Stimulated activated CD4-positive, alpha-beta T cell treated with anti-CD3 and anti-CD28 coated beads, Interleukin-2, amount 100 ng/mL, for 48 hours (primary cell): ENCODE data around the gene VMAC.
"Not testable (repeated sequence)": the region's sequence is repeated elsewhere in the genome, so short reads cannot be mapped to it uniquely, and the experiment has no call there.

Experiments
- DNase-seq, 2 donors: peaks; one replicate each; pipeline ENCODE4 v3.0.0-alpha.2; 2020

The VMAC gene

DNA sequence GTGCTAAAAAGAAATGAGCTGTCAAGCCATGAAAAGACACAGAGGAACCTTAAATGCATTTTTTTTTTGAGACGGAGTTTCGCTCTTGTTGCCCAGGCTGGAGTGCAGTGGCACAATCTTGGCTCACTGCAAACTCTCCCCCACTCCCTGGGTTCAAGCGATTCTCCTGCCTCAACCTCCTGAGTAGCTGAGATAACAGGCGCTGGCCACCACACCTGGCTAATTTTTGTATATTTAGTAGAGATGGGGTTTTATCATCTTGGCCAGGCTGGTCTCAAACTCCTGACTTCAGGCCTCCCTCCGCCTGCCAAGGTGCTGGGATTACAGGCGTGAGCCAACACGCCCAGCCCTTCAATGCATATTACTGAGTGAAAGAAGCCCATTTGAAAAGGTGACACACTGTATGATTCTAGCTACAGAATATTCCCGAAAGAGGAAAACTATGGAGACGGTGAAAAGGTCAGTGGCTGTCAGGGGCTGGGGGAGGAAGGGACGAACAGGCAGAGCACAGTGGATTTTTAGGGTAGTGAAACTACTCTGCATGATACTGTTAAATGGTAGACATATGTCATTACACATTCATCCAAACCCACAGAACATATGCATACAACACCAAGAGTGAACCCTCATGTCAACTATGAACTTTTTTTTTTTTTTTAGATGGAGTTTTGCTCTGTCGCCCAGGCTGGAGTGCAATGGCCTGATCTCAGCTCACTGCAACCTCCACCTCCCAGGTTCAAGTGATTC, 20.4 kb upstream of the VMAC start:
- not testable (repeated sequence) for DNase-seq

DNA sequence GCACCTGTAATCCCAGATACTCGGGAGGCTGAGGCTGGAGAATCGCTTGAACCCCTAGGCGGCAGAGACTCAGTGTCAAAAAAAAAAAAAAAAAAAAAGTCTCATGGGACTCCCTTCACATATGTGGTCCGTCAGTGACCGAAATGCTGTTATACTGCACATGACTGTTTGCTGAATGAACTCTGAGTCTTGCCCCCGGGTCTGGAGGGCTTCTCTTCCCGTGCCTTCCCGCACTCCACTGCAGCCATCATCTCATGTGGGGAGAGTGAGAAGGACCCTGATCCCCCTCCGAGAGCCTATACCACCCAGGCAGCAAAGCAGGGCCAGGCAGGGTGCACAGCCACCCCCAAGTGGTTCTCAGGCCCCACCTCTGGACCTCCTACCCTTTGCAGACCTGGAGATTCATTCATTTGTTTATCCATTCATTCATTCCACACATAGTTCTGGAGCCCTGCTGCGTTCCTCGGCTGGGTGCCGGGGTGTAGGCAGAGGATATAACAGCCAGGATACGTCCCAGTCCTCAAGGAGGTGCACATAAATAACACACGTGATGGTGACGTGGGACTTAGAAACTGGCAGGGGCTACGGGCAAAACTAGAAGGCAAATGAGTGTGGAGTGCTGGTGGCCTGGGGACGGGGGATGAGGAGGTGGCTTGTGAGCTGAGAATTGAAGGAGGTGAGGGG, 15.2 kb upstream of the VMAC start:
- DNase-seq = no peak

GRCh38 chr19:5890099-5890498, 14.6 kb upstream of the VMAC start:
- DNase-seq = no peak

- DNase-seq = no peak
Measured at GRCh38 chr19:5891572-5891937, 13.1 kb upstream of the VMAC start.

- no peak for DNase-seq
Measured at GRCh38 chr19:5891938-5892771, 12.5 kb upstream of the VMAC start.

GRCh38 chr19:5892772-5893275, 11.8 kb upstream of the VMAC start:
- no peak for DNase-seq

GRCh38 chr19:5893296-5893903, 11.3 kb upstream of the VMAC start:
- DNase-seq = no peak

- DNase-seq = no peak
Measured at GRCh38 chr19:5893907-5894703, 10.6 kb upstream of the VMAC start.

DNA sequence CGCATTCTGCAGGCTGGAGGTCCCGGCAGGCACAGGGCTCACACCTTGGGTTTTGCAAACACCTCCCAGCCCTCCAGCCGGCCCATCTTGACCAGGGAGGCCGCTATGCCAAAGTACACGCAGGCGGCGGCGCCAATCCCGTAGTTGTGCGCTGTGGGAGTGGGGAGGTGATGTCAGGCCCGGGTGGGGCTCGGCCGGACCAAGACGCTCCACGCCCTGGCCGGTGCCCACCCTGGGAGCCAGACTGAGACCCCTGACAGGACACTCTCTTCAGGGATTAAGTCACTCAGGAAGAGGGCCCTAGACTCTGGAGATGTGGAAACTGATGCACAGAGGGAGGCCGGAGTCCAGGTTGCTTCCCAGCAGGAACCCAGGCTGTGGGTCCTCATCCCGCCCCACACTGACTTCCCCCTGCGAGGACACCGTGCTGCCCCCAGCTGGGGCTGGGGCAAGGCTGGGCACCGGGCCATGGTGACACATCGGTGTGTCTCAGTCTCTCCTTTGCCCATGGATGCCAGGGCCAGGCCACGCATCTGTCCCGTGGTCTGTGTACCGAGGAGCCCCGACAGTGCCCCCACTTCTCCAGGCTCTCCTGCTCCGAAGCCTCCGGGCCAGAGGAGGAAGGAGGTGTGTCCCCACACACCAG, 9.8 kb upstream of the VMAC start:
- DNase-seq = no peak

DNA sequence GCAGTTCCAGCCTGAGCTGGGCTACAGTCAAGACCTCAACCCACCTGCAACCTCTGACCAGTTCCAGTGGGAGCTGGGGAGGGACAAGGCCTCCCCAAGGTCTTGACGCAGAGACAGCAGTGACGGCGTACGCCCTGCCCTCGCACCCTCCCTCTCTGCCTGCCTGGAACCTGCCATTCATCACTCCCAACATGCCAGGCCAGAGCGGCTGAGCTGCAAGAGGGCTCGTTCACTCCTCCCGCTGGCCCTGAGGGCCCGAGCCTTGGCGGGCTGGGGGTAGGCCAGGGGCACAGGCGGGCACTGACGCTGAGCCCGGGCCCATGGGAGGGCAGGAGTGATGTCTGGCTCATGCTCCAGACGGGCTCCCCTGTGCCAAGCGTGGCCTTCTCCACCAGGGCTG, 9.3 kb upstream of the VMAC start:
- DNase-seq = no peak

DNA sequence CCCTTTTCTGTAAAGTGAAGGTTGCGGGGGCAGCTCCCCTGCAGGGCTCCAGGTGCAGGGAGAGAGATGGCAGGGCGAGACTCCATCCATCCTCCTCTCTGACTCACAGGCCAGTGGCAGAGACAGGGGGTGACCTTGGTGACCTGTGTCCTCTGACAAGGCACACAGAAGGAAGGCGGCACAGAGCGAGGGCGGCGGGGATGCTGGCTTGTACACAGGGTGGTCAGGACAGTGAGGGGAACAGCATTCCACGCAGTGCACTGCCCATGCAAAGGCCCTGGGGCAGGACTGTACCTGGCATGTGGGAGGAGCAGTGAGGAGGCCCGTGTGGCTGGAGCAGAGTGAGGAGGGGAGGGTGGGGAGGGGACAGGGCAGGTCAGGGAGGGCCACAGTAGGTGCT, 8.8 kb upstream of the VMAC start:
- no peak for DNase-seq

GRCh38 chr19:5896365-5897076, 8.2 kb upstream of the VMAC start:
- no peak for DNase-seq

DNA sequence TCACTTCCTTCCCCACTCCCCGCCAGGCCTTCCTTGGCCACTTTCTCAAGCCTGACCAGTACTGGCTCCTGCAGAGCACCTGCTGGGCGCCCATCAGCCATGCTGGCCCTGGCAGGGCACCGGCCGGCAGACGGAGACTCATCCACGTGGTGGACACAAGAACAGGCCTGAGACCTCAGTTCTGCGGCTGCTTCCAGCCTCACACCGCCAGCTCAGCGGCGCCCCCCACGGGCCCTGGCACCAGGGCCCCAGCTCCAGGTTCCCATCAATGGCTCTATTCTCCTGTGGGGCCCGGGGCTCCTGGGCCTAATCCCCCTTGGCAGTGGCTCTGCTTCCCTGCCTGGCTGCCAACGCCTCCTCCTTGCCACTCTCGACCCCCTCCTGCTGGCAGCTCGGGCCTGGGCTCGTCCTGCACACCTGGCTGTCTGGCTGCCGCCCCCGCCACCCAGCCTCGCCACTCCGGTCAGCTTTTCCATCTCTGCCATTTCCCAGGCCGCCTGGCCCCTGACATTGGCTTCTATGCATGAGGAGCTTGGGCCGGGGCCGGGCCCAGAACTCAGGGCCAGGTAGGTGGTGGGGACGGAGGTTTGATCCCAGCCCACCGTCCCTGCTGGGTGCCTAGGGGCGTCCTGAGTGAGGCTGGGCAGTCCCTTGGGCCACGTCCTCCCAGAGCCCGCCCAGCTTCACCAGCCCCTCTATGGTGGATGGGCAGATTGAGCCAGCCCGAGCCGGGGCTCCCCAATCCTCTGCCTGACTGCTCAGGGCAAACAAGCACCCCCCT, 7.3 kb upstream of the VMAC start:
- no peak for DNase-seq

- DNase-seq = no peak
Measured at GRCh38 chr19:5899728-5900526, 4.7 kb upstream of the VMAC start.

GRCh38 chr19:5900976-5901375, 3.7 kb upstream of the VMAC start:
- no peak for DNase-seq

- no peak for DNase-seq
Measured at GRCh38 chr19:5903056-5903623, 1.5 kb upstream of the VMAC start.

GRCh38 chr19:5903624-5904351, 884 bp upstream of the VMAC start, which contains the start of gene NDUFA11:
Gene NDUFA11 (minus strand): TSS chr19:5903790. CDS start chr19:5903708, 82 bp downstream.
- DNase-seq = peak; percentile 95 to 98

- no peak for DNase-seq
Measured at GRCh38 chr19:5905114-5905778, 574 bp downstream of the VMAC start.
